ENCODE measurements around the gene IQGAP2.
A peak's percentile ranks its signal among the peaks of the same experiment; 100 is the strongest.
"Not testable (repeated sequence)": the region's sequence is repeated elsewhere in the genome, so short reads cannot be mapped to it uniquely, and the experiment has no call there.

IQGAP2 gene

DNA sequence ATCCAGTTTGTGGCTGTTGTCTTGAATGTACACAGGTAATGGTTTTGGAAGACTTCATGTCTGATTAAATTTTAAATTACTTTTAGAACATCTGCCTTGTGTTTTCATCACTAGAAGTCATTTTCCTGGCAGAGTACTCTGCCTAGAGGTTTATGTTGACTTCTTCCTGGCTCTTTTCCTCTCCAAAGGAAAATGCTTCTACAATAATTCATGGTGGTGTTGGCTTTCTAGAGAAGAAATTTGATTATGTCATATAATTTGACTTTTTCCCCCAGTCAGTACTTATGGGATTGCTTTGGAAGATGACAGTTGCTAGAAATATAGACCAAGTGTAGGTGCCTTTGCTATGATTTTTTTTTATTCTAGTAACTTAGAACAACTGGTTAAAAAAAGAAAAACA, 173.4 kb downstream of the IQGAP2 start:
- no peak for DNase-seq (ENCODE audit: low spot score)

DNA sequence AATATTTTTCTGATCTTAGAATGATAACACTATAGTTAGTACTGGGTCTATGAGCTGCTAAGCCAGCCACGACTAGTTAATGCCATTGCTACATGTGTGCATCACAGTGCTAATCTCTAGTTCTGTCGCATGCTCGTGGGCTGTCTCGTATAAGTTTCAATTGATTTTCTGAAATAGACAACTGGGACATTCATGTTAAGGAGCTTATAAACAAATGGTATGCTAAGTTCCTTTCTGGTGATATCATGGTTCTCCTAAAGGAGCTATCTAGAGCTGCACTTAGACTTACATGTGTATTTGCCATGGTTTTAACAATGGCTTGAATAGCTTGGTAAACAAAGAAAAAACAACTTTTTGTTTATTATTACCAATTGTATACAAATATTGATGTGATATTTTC, 173.9 kb downstream of the IQGAP2 start:
- DNase-seq (ENCODE audit: low spot score), result no peak

DNA sequence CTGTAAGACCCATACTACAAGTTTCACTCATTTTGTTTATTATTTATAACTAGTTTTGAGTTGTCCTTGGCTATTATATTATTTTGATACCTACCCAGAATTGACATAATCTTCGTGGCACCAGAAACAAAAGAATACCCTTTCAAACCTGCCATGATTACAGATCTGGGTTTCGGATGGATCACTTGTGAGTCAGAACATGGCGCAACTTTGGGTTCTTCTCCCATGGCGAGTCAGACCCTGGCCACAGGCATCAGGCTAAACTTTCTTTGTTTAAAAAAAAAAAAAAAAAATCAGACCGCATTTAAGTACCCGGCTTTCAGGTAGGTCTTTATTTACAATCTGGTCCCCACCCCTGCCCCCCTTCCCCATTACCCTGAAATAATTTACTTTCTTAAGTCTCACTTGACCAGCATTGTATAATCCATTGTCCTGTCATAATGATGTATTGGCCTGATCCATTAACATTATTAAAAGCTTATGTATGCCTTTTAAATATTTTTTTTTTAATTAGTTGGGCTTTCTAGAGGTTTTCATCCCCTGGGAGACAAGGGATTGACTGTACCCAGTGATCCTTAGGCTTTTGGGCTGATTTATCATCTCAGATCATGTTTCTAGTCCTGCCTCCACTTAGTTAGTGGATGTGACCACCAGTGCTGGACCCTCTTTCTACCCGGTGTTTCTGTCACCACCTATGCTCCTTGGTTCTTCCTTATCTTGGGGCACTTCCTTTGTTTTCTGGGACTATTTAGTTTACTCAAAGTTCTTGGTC, 176.3 kb downstream of the IQGAP2 start:
- no peak for DNase-seq (ENCODE audit: low spot score)

GRCh38 chr5:76580981-76581380, 177.9 kb downstream of the IQGAP2 start:
- DNase-seq (ENCODE audit: low spot score), result no peak

DNA sequence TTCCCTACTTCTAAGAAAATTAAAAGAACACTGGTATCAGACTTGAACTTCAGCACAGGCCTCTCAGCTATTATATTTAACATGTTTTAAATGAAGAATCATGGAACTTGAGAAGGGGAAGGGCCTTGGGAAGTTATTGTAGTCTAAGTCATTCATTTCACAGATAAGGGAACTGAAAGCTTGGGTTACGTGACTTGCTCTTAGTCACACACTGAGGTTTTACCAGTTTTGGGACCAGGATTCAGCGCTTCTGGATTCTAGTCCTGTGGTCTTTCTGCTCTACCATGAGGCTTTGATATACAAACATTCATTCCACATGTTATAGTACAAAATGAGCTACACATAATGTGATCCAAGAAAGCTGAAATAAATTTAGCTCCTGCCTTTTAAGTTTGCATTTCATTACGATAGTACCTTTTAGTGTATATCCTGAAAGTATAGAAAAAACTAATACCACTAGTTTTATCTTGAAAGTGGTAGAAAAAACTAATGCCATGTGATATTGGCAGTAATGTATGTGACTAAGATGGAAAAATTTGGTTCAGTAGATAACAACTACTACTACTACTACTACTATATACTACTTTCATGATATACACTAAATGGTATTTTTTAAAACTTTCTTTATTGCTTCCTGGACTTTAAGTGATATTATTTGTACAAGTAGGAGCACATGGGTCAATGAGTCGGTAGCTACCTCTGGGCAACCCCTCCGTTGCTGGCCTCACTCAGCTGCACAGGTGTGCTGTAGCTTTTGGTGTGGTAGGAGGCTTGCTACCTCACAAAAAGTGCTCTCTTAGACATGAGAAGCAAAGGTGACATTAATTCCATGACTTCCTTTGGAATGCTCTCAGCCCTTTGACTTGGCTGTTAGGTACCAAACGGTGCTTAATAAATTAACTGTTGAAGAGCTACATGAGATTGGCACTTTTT, 179.4 kb downstream of the IQGAP2 start:
- peak; percentile 3 for DNase-seq (ENCODE audit: low spot score)

GRCh38 chr5:76583163-76584047, 180.3 kb downstream of the IQGAP2 start:
- DNase-seq (ENCODE audit: low spot score), result peak; percentile 20

DNA sequence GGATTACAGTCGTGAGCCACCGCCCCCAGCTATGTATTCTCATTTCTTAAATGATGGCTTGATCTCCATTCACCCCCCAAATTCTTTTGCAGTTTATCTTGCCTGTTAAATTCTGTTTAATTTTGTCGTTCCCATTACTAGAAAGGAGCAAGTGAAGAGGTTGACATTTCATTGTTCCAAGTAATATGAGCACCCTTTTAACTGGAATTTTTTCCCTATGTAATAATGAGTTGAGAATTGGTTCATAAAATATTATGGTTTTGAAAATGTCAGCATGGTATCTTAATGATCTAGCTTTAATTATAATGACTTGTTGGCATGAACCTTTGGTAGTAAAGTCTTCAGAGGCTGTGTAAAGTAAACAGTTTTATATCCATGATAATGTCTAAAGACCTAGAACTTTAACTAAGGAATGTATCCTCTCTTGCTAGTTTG, 182.7 kb downstream of the IQGAP2 start:
- no peak for DNase-seq (ENCODE audit: low spot score)

GRCh38 chr5:76586531-76586930, 183.4 kb downstream of the IQGAP2 start:
- DNase-seq (ENCODE audit: low spot score), result no peak

DNA sequence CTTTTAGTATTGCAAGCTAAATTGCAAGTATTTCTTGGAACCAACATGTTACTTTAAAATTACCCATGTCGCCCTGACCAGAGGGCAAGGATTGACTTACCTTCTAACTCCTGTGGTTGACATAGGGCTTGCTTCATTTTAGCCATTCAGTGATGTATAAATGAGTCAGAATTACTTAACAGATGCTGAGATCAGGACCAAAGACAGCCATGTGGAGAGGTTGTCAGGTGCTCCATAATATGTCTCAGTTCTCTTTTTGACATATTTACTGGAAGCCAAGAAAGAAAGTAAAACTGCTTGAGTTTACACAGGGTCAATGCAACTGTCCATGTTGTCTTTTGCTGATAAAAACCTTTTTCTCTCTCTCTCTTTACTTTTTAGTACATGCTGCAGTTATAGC, 186.9 kb downstream of the IQGAP2 start:
- no peak for DNase-seq (ENCODE audit: low spot score)

DNA sequence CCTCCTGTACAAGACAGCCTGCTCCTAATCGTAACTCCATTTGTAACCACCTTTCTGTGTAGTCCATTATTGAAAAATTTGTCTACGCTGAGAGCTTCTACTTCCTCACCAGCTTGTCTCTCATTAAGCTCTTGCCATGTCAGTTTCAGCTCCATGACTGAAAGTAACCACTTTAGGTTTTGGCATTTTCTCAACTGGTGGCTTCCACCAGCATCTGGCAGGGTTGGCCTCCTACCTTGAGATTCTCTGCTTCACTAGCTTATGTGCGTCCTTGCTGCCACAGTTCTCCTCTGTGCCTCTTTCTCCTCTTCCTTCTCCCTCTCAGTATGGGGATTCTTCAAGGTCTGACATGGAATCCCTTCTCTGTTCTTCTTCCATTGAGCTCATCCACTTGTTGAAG, 188.3 kb downstream of the IQGAP2 start:
- DNase-seq (ENCODE audit: low spot score), result no peak

- no peak for DNase-seq (ENCODE audit: low spot score)
These were observed 189.6 kb downstream of the IQGAP2 start for GRCh38 chr5:76592692-76593091.

DNA sequence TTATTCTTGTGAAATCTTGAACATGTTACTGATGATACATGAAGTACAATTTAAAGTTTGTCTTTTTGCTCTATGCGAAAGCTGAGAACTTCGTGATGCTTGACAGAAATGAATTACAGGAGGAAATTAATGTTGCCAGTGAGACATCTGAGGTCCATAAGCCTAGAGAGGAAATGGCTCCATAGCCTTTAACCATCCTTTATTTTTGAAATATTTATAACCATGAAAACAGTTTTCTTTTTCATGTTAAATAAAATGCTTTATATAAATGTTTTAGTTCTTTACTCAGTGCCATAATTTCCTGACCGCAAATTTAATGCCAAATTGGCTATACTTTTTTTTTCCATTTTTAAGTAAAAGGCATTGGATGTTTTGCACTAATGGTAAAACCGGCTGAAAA, 191.0 kb downstream of the IQGAP2 start:
- no peak for DNase-seq (ENCODE audit: low spot score)

DNA sequence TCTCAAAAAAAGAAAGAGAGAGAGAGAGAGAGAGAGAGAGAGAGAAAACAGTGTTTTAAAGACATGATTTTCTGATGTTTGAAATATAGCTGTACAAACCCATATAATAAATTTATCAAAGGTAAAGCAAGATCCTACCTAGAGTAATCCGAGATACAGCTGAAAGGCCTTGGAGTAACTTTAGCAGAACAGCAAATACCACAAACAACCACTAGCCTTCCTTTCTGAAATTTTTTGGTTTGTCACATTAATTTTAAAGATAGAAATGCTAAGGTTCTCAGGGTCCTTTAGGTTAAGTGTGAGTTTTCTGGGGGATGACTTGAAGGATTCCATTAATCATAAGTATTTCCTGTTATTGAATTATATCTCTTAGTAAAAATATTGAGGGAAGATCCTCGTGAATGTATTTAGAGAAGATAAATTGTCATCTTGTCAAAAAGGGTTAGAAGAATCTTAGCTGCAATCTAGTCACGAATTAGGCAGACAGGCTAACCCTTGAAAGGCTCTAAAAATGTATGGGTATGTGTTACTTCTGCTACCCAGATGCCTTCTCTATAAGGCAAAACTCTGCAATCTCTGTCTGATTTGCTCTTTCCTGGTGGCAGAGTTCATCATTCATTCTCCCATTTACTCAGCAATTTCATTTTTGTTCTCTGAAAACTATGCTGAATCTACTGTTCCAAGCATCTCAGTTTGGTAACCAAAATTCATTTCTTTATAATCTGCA, 192.8 kb downstream of the IQGAP2 start:
- DNase-seq (ENCODE audit: low spot score), result no peak

DNA sequence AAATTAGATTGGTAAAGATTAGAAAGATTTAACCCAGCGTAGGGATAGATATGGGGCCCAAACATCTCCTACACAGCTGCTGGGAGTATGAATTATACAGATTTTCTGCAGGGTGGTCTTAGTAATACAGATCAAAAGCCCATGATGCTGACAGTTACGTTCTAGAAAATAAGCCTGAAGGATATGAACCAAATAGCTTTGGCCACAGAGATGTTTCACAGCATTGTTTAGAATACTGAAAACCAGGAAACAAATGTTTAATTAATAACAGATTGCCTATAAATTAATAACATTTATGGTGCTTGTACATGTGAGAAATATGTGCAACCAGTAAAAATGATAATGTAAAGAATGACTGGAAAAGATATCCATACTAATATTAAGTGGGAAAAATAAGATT, 195.4 kb downstream of the IQGAP2 start:
- no peak for DNase-seq (ENCODE audit: low spot score)

GRCh38 chr5:76600716-76601115, 197.6 kb downstream of the IQGAP2 start:
- no peak for DNase-seq (ENCODE audit: low spot score)

GRCh38 chr5:76601470-76601869, 198.4 kb downstream of the IQGAP2 start:
- peak; percentile 74 for DNase-seq (ENCODE audit: low spot score)

DNA sequence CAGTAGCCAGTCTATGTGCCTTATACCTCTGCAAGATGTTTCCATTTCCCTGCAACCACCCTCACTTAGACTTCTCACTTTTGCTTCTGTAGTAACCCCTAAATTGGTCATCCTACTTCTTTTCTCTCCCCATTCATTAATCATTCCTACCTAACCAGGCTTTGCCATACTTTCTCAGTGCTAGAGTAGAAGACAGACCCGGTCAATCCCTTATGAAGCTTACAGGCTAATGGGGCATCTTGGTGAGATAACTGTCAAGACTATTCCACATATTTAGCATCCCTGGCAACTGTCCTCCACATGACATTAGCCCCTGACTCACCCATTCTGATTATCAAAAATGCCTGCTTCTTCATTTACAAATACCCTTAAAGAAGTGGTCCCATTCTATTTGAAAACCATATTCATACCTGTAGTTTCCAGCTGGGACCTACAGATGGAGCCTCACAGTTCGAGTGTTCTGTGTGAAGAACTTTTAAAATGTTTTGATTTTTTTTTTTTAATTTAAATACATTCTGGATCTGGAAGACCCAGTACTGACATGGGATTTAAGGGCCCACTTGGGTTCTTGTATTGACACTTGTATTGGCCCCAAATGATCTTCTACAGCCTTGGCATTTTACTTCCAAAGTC, 199.1 kb downstream of the IQGAP2 start:
- peak; percentile 21 for DNase-seq (ENCODE audit: low spot score)

DNA sequence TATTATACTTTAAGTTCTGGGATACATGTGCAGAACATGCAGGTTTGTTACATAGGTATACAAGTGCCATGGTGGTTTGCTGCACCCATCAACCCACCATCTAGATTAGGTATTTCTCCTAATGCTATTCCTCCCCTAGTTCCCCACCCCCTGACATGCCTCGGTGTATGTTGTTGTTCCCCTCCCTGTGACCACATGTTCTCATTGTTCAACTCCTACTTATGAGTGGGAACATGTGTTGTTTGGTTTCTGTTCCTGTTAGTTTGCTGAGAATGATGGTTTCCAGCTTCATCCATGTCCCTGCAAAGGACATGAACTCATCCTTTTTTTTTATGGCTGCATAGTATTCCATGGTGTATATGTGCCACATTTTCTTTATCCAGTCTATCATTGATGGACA, 200.9 kb downstream of the IQGAP2 start:
- not testable (repeated sequence) for DNase-seq (ENCODE audit: low spot score)

DNA sequence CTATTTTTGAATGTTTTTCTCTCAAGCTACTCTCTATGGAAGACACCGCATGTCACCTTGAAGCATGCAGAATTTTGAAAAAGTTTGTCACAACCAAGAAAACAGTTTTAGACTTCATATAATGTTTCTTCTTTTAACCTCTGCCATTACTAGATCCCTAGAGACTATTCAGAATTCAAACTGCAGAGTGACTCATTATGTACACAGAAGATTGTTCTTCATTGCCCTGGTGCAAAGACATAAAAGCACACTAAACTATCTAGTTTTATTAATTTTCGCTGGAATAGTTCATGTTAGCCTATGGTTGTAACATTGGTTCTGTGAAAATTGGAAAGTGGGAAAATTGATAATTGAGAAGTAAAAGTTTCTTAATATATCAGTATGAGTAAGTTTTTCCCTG, 201.8 kb downstream of the IQGAP2 start:
- DNase-seq (ENCODE audit: low spot score), result no peak

GRCh38 chr5:76606701-76607100, 203.6 kb downstream of the IQGAP2 start:
- no peak for DNase-seq (ENCODE audit: low spot score)

DNA sequence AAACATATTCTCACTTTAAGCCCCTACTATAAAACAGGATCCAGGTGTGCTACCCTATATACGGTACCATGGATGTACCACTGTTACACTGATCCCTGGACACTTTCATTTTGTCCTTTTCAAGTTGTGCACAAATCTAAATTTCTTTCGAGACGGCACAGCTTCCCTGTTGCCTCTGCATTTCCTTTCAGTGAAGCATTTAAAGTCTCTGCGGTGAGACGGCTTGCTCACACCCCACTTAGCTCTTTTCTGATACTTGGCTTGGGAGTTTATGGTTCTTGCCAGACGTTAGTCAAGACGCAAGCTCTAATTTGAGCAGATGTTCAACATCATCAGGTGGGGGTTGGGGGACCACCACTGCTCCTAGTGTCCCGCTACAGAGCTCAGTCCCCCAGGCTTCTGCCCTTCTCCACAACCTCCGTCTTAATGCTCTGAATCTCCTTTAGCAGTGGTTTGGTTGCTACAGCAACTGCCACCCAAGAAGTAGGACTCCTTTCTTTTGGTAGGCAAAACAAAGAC, 204.3 kb downstream of the IQGAP2 start:
- DNase-seq (ENCODE audit: low spot score), result no peak

Data from NAMALWA (cell line).